Stimulated activated effector memory CD8-positive, alpha-beta T cell treated with anti-CD3 and anti-CD28 coated beads, Interleukin-12 subunit alpha, Interleukin-12 subunit beta, amount 100 ng/mL, for 72 hours (primary cell): ENCODE measurements around the gene OR6B2.

Experiments used
- ATAC-seq: fragments of 150-1000 bp; cut with Tn5 transposase; 2 replicates; pipeline ENCODE4 v1.10.0; 2021
- DNase-seq, 2 donors: peaks; one replicate each; pipeline ENCODE4 v3.0.0; 2021 to 2022; ENCODE audit warnings: low spot score in 2 of 2
- H3K27ac Mint-ChIP-seq: one replicate; pipeline ENCODE4 v1.8.0; 2022; ENCODE audit warnings: mild to moderate bottlenecking, mixed read lengths
- H3K36me3 Mint-ChIP-seq: one replicate; pipeline ENCODE4 v1.8.0; 2022; ENCODE audit warnings: mild to moderate bottlenecking, mixed read lengths
- H3K4me1 Mint-ChIP-seq: one replicate; pipeline ENCODE4 v1.8.0; 2022; ENCODE audit warnings: mixed read lengths
- H3K4me3 Mint-ChIP-seq: one replicate; pipeline ENCODE4 v1.8.0; 2022; ENCODE audit warnings: mild to moderate bottlenecking, mixed read lengths
- H3K9me3 Mint-ChIP-seq: one replicate; pipeline ENCODE4 v1.8.0; 2022; ENCODE audit warnings: mixed read lengths

Gene OR6B2

GRCh38 chr2:240030379-240031094, at the start of gene OR6B2:
OR6B2 (minus strand) TSS chr2:240030429; CDS start chr2:240030429, 0 bp downstream.
- Mint-ChIP-seq H3K4me3 (no peak within 1 kb of the TSS), H3K36me3 (peaks cover 6% of the 10 kb centered on the region), H3K4me1 (no peaks in the 10 kb centered on the region), H3K9me3 (no peaks in the 10 kb centered on the region), H3K27ac (no peak within 1 kb of the TSS)
- ATAC-seq (no peak), DNase-seq (no peak)

- H3K9me3 Mint-ChIP-seq = peaks cover 15% of the 10 kb centered on the region
- no peaks in the 10 kb centered on the region for H3K36me3 Mint-ChIP-seq
- DNase-seq (no peak), ATAC-seq (no peak)
- H3K4me1 Mint-ChIP-seq = no peaks in the 10 kb centered on the region
- no peak overlapping the region for H3K4me3 Mint-ChIP-seq
- no peak overlapping the region for H3K27ac Mint-ChIP-seq
Observed at GRCh38 chr2:240078631-240079030, 48.4 kb upstream of the OR6B2 start.

GRCh38 chr2:240077442-240077841, 47.2 kb upstream of the OR6B2 start:
- H3K36me3 Mint-ChIP-seq = no peaks in the 10 kb centered on the region
- no peak overlapping the region for H3K4me3 Mint-ChIP-seq
- DNase-seq (no peak), ATAC-seq (no peak)
- no peak overlapping the region for H3K27ac Mint-ChIP-seq
- no peaks in the 10 kb centered on the region for H3K4me1 Mint-ChIP-seq
- peaks cover 15% of the 10 kb centered on the region for H3K9me3 Mint-ChIP-seq

- Mint-ChIP-seq H3K4me1 (no peaks in the 10 kb centered on the region), H3K4me3 (no peak overlapping the region), H3K9me3 (peaks cover 15% of the 10 kb centered on the region)
Observed at GRCh38 chr2:240074545-240074944, 44.3 kb upstream of the OR6B2 start.

DNA sequence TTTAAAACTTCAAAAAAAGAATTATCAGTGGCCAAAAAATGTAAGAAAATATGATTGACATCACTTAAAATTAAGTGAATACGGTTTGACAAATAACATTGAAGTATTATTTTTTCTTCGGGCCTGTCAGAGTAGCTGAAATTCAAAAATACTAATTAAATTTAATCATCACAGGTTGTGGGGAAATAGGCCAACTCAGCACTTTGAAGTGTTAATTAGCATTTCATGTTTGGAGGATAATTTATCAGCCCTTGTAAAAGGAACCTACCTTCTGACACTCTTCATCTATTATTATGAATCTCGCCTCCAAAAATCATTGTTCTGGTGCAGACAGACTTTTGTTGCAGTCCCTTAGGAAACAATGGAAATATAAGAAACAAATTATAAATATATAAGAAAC, 40.7 kb upstream of the OR6B2 start:
- H3K27ac Mint-ChIP-seq = no peak overlapping the region
- H3K9me3 Mint-ChIP-seq = peaks cover 4% of the 10 kb centered on the region
- DNase-seq (no peak), ATAC-seq (no peak)
- H3K36me3 Mint-ChIP-seq = no peaks in the 10 kb centered on the region
- H3K4me3 Mint-ChIP-seq = no peak overlapping the region
- H3K4me1 Mint-ChIP-seq = no peaks in the 10 kb centered on the region

More at GRCh38 chr2:240074545-240074944, 44.3 kb upstream of the OR6B2 start:
- DNase-seq (no peak), ATAC-seq (no peak)
- Mint-ChIP-seq H3K36me3 (no peaks in the 10 kb centered on the region), H3K27ac (no peak overlapping the region)

DNA sequence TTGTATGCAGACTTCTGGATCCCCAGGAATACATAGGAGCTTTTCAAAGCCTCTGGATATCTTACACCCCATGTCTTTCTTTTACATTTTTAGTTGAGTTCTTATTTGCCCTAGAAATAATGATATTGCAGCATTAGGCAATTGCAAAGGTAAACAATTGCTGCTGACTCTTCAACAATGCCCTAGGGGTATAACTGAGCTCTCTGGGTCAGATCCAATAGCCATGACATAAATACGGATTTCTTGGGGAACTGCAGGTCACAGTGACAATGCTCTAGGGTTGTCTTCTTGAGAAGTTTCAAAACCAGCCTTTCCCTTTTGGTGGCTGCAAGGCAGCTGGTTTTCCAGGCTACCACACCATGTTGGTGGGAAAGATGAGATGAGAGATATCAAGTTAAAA, 39.6 kb upstream of the OR6B2 start:
- no peak overlapping the region for H3K4me3 Mint-ChIP-seq
- H3K36me3 Mint-ChIP-seq = no peaks in the 10 kb centered on the region
- no peak for ATAC-seq
- H3K4me1 Mint-ChIP-seq = no peaks in the 10 kb centered on the region
- H3K27ac Mint-ChIP-seq = no peak overlapping the region
- DNase-seq = no peak
- peaks cover 4% of the 10 kb centered on the region for H3K9me3 Mint-ChIP-seq

GRCh38 chr2:240068193-240068592, 38.0 kb upstream of the OR6B2 start:
- DNase-seq (no peak), ATAC-seq (no peak)
- Mint-ChIP-seq H3K27ac (no peak overlapping the region), H3K4me1 (no peaks in the 10 kb centered on the region), H3K4me3 (no peak overlapping the region), H3K9me3 (peaks cover 4% of the 10 kb centered on the region), H3K36me3 (no peaks in the 10 kb centered on the region)

- ATAC-seq = no peak
- Mint-ChIP-seq H3K4me1 (no peaks in the 10 kb centered on the region), H3K36me3 (no peaks in the 10 kb centered on the region)
Observed at GRCh38 chr2:240066489-240066888, 36.3 kb upstream of the OR6B2 start.

DNA sequence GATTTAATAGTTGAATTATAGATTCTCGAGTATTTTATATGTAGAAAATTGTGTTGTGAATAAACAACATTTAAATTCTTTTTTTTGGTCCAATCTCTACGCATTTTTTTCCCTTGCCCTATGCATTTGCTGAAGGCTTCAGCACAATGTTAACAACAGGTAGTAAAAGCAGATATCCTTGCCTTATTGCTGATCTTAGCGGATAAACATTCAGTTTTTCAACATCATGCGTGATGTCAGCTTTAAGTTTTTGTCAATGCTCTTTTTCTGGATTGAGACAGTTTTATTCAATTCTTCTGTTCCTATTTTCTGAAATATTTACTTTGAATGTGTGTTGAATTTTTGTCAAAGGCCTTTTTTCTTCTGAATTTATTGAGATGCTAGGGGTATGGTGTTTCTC, 34.7 kb upstream of the OR6B2 start:
- Mint-ChIP-seq H3K9me3 (peaks cover 4% of the 10 kb centered on the region), H3K4me3 (no peak overlapping the region), H3K4me1 (no peaks in the 10 kb centered on the region), H3K36me3 (no peaks in the 10 kb centered on the region), H3K27ac (no peak overlapping the region)
- no peak for ATAC-seq
- DNase-seq = no peak

More at GRCh38 chr2:240066489-240066888, 36.3 kb upstream of the OR6B2 start:
- Mint-ChIP-seq H3K9me3 (peaks cover 4% of the 10 kb centered on the region), H3K4me3 (no peak overlapping the region), H3K27ac (no peak overlapping the region)
- DNase-seq = no peak

DNA sequence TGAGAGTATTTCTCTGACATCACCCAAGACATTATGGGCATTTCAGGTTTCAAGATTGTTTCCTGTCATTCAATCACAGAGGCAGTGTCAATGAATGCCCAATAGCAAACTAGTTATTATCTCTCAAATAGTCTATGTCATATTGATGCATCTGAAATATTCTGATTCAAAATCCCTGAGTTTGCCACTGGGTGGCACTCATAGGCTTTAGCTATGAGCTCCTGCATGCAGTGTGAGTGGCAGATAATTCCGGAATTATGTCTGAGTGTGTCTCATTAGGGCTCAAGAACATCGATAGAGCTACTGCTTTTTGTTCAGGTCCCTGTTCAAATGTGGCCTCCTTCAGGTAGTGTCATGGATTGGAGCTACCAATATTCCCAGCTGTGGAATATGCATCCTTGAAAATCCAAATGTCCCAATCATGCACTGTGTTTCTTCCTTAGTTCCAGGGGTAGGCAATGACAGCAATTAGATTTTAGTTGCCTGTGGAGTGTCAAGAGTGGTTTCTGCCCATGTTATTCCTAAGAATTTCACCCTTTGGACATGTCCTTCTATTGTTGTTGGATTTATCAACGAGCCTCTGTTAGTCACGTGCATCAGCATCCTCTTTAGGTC, 30.9 kb upstream of the OR6B2 start:
- no peaks in the 10 kb centered on the region for H3K9me3 Mint-ChIP-seq
- H3K4me1 Mint-ChIP-seq = no peaks in the 10 kb centered on the region
- no peak overlapping the region for H3K4me3 Mint-ChIP-seq
- DNase-seq = no peak
- no peak overlapping the region for H3K27ac Mint-ChIP-seq
- H3K36me3 Mint-ChIP-seq = no peaks in the 10 kb centered on the region
- peak; percentile 72 for ATAC-seq

DNA sequence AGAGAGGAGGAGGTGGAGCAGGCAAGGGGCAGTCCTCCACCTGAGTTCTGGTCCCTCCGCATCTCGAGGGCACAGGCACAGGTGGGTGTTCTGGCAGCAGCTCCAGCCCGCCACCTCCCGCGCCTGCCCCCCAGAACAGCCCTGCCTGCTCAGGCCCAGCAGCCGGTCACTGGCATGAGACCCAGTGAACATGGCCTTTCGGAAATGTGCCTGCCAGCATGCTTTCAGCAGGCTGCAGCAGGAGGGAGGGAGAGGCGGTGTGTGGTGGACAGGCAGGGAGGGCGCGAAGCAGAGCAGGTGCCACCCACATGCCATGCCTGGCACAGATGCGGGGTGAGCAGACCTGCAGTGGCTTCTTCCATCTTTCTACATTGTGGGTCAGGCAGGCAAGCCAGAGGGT, 26.4 kb upstream of the OR6B2 start:
- Mint-ChIP-seq H3K27ac (no peak overlapping the region), H3K9me3 (no peaks in the 10 kb centered on the region), H3K4me3 (no peak overlapping the region), H3K36me3 (no peaks in the 10 kb centered on the region), H3K4me1 (peaks cover 12% of the 10 kb centered on the region)
- ATAC-seq = no peak
- DNase-seq = no peak

DNA sequence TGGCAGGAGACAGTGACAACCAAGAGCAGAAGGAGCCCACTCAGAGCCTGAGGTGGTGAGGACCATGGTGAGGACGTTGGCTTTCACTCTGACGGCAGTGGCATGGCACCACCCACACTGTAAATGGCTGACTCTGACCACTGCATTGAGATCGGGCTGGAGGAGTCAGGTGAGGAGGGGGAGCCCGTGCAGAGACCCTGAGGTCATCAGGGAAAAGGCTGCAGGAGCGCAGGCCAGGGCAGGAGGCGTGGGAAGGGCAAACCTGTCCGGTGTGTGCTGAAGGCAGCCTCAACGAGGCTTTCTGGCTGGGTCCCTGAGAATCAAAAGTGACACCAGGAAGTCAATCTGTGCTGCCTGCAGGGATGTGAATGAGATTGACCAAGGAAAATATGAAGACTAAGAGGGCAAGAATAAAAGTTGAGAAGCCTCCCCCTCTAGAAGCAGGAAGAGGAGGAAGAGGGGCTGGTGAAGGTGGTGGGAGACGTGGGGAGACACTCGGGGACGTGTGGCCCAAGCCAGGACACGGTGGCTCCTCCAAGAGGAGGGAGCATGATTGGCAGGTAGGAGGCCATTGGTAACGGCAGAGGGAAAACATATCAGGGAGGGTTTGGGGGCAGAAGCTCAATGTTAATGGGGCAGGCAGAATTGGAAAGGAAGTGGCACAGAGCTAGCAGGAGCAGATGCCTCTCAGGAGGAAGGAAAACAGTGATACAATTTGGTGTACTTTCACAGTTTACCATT, 25.1 kb upstream of the OR6B2 start:
- Mint-ChIP-seq H3K4me3 (no peak overlapping the region), H3K9me3 (no peaks in the 10 kb centered on the region), H3K4me1 (peaks cover 12% of the 10 kb centered on the region), H3K36me3 (no peaks in the 10 kb centered on the region), H3K27ac (no peak overlapping the region)
- ATAC-seq (no peak), DNase-seq (no peak)

DNA sequence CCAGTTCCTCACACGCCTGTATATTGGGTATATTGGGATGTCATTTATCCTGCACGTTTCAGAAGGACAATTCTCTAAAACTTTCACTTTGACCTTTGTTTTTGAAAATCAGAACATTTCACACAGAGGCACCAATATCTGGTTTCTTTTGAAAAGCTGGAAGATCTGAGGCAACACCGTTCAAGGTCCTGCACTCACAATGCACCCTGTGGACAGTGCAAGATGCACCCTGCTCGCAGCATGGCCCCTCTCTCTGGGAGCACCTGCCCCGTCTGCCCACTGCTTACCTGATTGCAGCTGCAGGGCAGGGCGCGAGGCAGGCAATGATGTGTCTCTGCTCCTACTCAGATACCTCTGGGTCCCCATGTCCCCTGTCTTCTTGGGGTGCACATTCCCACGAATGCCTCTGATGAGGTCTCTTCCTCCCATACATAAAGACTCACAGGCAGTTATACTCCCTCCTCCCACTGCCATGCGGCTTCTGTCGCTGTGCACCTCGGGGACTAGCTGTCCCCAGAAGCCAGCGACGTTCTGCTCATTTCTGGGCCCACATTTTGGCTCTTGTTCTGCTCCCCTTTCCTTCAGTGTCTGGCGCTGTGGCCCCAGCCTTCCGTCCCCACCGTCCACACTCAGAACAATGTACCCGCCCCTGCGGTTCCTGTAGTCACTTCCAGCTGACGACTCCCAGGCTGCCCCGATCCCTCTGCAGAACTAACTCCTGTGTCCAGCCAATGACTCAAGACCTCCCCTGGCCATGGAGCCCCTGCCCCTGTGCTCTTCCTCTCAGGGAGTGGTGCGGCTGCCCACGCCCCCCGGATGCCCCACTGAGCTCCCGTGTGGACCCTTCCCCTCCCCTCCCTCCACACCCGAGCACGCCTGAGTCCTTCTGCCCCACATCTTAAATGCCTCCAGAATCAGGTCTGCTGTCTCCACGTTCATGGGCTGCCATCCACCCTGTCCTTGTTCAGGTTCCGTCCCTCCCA, 23.2 kb upstream of the OR6B2 start, which contains the start of gene OR6B3:
TSS of gene OR6B3 (minus strand) at position 349 of the 983 bp plus-strand sequence.
- ATAC-seq (no peak), DNase-seq (no peak)
- H3K9me3 Mint-ChIP-seq = no peaks in the 10 kb centered on the region
- no peaks in the 10 kb centered on the region for H3K36me3 Mint-ChIP-seq
- H3K4me3 Mint-ChIP-seq = no peak within 1 kb of the TSS
- peaks cover 12% of the 10 kb centered on the region for H3K4me1 Mint-ChIP-seq
- no peak within 1 kb of the TSS for H3K27ac Mint-ChIP-seq

DNA sequence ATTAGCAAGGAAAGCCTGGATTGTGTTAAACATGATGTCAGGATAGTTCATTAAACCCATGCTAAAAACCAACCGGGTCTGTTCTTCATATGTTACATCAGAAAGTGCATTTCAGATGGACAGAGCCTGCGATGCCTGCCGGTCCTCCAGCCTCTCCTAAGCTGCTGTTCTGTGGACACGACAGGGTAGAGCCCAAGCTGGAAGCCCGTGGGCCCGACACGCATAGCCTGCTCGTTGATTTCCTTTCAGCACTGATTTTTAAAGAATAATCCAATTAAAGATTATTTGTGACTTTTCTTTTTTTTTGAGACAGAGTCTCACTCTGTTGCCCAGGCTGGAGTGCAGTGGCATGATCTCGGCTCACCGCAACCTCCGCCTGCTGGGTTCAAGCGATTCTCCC, 22.3 kb upstream of the OR6B2 start:
- no peak overlapping the region for H3K4me3 Mint-ChIP-seq
- no peaks in the 10 kb centered on the region for H3K9me3 Mint-ChIP-seq
- no peak for DNase-seq
- no peak overlapping the region for H3K27ac Mint-ChIP-seq
- ATAC-seq = no peak
- peaks cover 12% of the 10 kb centered on the region for H3K4me1 Mint-ChIP-seq
- H3K36me3 Mint-ChIP-seq = no peaks in the 10 kb centered on the region

DNA sequence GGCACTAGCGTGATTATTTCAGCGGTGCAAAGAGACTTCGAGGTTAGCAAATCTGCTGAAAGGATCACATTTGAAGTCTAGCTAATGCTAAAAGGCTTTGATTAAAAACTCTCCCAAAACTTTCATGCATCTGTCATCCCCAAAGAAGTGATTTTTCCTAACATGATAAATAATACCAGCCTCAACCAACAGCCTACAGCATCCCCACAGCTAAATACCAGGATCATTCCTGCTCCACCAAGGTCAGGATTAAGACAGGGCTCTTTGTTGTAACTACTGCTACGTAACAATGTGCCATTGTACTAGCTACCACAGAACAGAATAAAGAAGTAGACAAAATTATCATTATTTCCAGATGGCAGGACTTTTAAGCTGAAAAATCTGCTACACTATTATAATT, 21.5 kb upstream of the OR6B2 start:
- H3K9me3 Mint-ChIP-seq = no peaks in the 10 kb centered on the region
- no peak overlapping the region for H3K4me3 Mint-ChIP-seq
- no peak for ATAC-seq
- H3K36me3 Mint-ChIP-seq = no peaks in the 10 kb centered on the region
- DNase-seq = no peak
- peaks cover 12% of the 10 kb centered on the region for H3K4me1 Mint-ChIP-seq
- H3K27ac Mint-ChIP-seq = no peak overlapping the region
